ENCODE data around the gene RETREG1.

RETREG1 gene

GRCh38 chr5:16492398-16493140, 124.2 kb downstream of the RETREG1 start:
- no peak overlapping the region for H3K4me3 ChIP-seq (ENCODE audit: control insufficient read depth, low read depth, low read length)
- DNase-seq (ENCODE audit: low read depth), result peak; percentile 63
- no peak for TF ChIP-seq CTCF (IDR thresholded peaks at IDR 0.05; ENCODE audit: control insufficient read depth, insufficient read depth, low read depth, low read length, missing control alignments)

- H3K4me3 ChIP-seq (ENCODE audit: control insufficient read depth, low read depth, low read length), result no peak overlapping the region
- TF ChIP-seq CTCF (IDR thresholded peaks at IDR 0.05; ENCODE audit: control insufficient read depth, insufficient read depth, low read depth, low read length, missing control alignments), result no peak
- no peak for DNase-seq (ENCODE audit: low read depth)
These were observed 125.9 kb downstream of the RETREG1 start for GRCh38 chr5:16490911-16491310.

- peak; percentile 37 for DNase-seq (ENCODE audit: low read depth)
- peak; percentile 73 for TF ChIP-seq CTCF (IDR thresholded peaks at IDR 0.05; ENCODE audit: control insufficient read depth, insufficient read depth, low read depth, low read length, missing control alignments)
- no peak overlapping the region for H3K4me3 ChIP-seq (ENCODE audit: control insufficient read depth, low read depth, low read length)
These were observed 127.4 kb downstream of the RETREG1 start for GRCh38 chr5:16489322-16489791.

GRCh38 chr5:16487456-16487855, 129.3 kb downstream of the RETREG1 start:
- TF ChIP-seq CTCF (IDR thresholded peaks at IDR 0.05; ENCODE audit: control insufficient read depth, insufficient read depth, low read depth, low read length, missing control alignments), result no peak
- H3K4me3 ChIP-seq (ENCODE audit: control insufficient read depth, low read depth, low read length), result no peak overlapping the region
- DNase-seq (ENCODE audit: low read depth), result no peak

- TF ChIP-seq CTCF (IDR thresholded peaks at IDR 0.05; ENCODE audit: control insufficient read depth, insufficient read depth, low read depth, low read length, missing control alignments), result no peak
- DNase-seq (ENCODE audit: low read depth), result no peak
- no peak overlapping the region for H3K4me3 ChIP-seq (ENCODE audit: control insufficient read depth, low read depth, low read length)
These were observed 130.1 kb downstream of the RETREG1 start for GRCh38 chr5:16486711-16487111.

- no peak overlapping the region for H3K4me3 ChIP-seq (ENCODE audit: control insufficient read depth, low read depth, low read length)
- TF ChIP-seq CTCF (IDR thresholded peaks at IDR 0.05; ENCODE audit: control insufficient read depth, insufficient read depth, low read depth, low read length, missing control alignments), result no peak
- DNase-seq (ENCODE audit: low read depth), result no peak
These were observed 131.1 kb downstream of the RETREG1 start for GRCh38 chr5:16485656-16486055.
